ENCODE results near the gene C17orf50.

GRCh38 chr17:35736236-35736635, 24.5 kb upstream of the C17orf50 start:
- TF ChIP-seq CTCF (IDR thresholded peaks at IDR 0.05 in 4 of 5, conservative IDR thresholded peaks at IDR 0.05 in 1 of 5) (no peak), POLR2A (IDR thresholded peaks at IDR 0.05) (no peak)
